ENCODE data around the gene CCDC116.
"Not testable (repeated sequence)": the region's sequence is repeated elsewhere in the genome, so short reads cannot be mapped to it uniquely, and the experiment has no call there.

The CCDC116 gene

GRCh38 chr22:21594865-21595452 lies 37.6 kb upstream of the CCDC116 start:
- H3K27ac ChIP-seq (ENCODE audit: low read depth, low read length) = no peak overlapping the region
- no peaks in the 10 kb centered on the region for H3K27me3 ChIP-seq (ENCODE audit: control insufficient read depth, insufficient read depth, low read length)
- no peak overlapping the region for H3K9ac ChIP-seq (ENCODE audit: low read length)
- H3K4me3 ChIP-seq (ENCODE audit: low read depth, low read length) = no peak overlapping the region
- peaks cover 54% of the 10 kb centered on the region for H3K36me3 ChIP-seq (ENCODE audit: control insufficient read depth, insufficient read depth, low read length)
- no peaks in the 10 kb centered on the region for H3K9me3 ChIP-seq (ENCODE audit: control insufficient read depth, insufficient read depth, low read depth, low read length)
- H3K4me1 ChIP-seq (ENCODE audit: control insufficient read depth, insufficient read depth, low read length) = peaks cover 3% of the 10 kb centered on the region; the same call in 1 of the 2 replicates

- H3K27me3 ChIP-seq (ENCODE audit: control insufficient read depth, insufficient read depth, low read length); H3K9me3 ChIP-seq (ENCODE audit: control insufficient read depth, insufficient read depth, low read depth, low read length); H3K27ac ChIP-seq (ENCODE audit: low read depth, low read length); H3K9ac ChIP-seq (ENCODE audit: low read length); H3K4me1 ChIP-seq (ENCODE audit: control insufficient read depth, insufficient read depth, low read length); H3K4me3 ChIP-seq (ENCODE audit: low read depth, low read length): not testable (repeated sequence)
- H3K36me3 ChIP-seq (ENCODE audit: control insufficient read depth, insufficient read depth, low read length) = peaks cover 49% of the 10 kb centered on the region
Observed at GRCh38 chr22:21596356-21597135, 36.0 kb upstream of the CCDC116 start.

- Histone ChIP-seq H3K4me1 (ENCODE audit: control insufficient read depth, insufficient read depth, low read length) (no peaks in the 10 kb centered on the region; the same call in 1 of the 2 replicates), H3K9me3 (ENCODE audit: control insufficient read depth, insufficient read depth, low read depth, low read length) (no peaks in the 10 kb centered on the region), H3K27ac (ENCODE audit: low read depth, low read length) (no peak overlapping the region), H3K9ac (ENCODE audit: low read length) (no peak overlapping the region), H3K27me3 (ENCODE audit: control insufficient read depth, insufficient read depth, low read length) (no peaks in the 10 kb centered on the region), H3K36me3 (ENCODE audit: control insufficient read depth, insufficient read depth, low read length) (peaks cover 43% of the 10 kb centered on the region), H3K4me3 (ENCODE audit: low read depth, low read length) (no peak overlapping the region)
Observed at GRCh38 chr22:21598302-21598701, 34.3 kb upstream of the CCDC116 start.

- no peaks in the 10 kb centered on the region for H3K9me3 ChIP-seq (ENCODE audit: control insufficient read depth, insufficient read depth, low read depth, low read length)
- H3K4me1 ChIP-seq (ENCODE audit: control insufficient read depth, insufficient read depth, low read length) = no peaks in the 10 kb centered on the region; the same call in 1 of the 2 replicates
- H3K27ac ChIP-seq (ENCODE audit: low read depth, low read length) = no peak overlapping the region
- H3K4me3 ChIP-seq (ENCODE audit: low read depth, low read length) = no peak overlapping the region
- no peaks in the 10 kb centered on the region for H3K27me3 ChIP-seq (ENCODE audit: control insufficient read depth, insufficient read depth, low read length)
- H3K36me3 ChIP-seq (ENCODE audit: control insufficient read depth, insufficient read depth, low read length) = peaks cover 33% of the 10 kb centered on the region
- no peak overlapping the region for H3K9ac ChIP-seq (ENCODE audit: low read length)
Observed at GRCh38 chr22:21599053-21599893, 33.3 kb upstream of the CCDC116 start.

- no peaks in the 10 kb centered on the region; the same call in 1 of the 2 replicates for H3K4me1 ChIP-seq (ENCODE audit: control insufficient read depth, insufficient read depth, low read length)
- H3K36me3 ChIP-seq (ENCODE audit: control insufficient read depth, insufficient read depth, low read length) = peaks cover 18% of the 10 kb centered on the region
- H3K27me3 ChIP-seq (ENCODE audit: control insufficient read depth, insufficient read depth, low read length) = no peaks in the 10 kb centered on the region
- no peak overlapping the region for H3K27ac ChIP-seq (ENCODE audit: low read depth, low read length)
- H3K9ac ChIP-seq (ENCODE audit: low read length) = no peak overlapping the region
- no peak overlapping the region for H3K4me3 ChIP-seq (ENCODE audit: low read depth, low read length)
- H3K9me3 ChIP-seq (ENCODE audit: control insufficient read depth, insufficient read depth, low read depth, low read length) = no peaks in the 10 kb centered on the region
Observed at GRCh38 chr22:21602579-21602978, 30.0 kb upstream of the CCDC116 start.

GRCh38 chr22:21603973-21604372 lies 28.6 kb upstream of the CCDC116 start:
- Histone ChIP-seq H3K4me1 (ENCODE audit: control insufficient read depth, insufficient read depth, low read length) (no peaks in the 10 kb centered on the region), H3K36me3 (ENCODE audit: control insufficient read depth, insufficient read depth, low read length) (peaks cover 18% of the 10 kb centered on the region), H3K27ac (ENCODE audit: low read depth, low read length) (no peak overlapping the region), H3K9me3 (ENCODE audit: control insufficient read depth, insufficient read depth, low read depth, low read length) (no peaks in the 10 kb centered on the region), H3K4me3 (ENCODE audit: low read depth, low read length) (no peak overlapping the region), H3K27me3 (ENCODE audit: control insufficient read depth, insufficient read depth, low read length) (no peaks in the 10 kb centered on the region), H3K9ac (ENCODE audit: low read length) (no peak overlapping the region)

GRCh38 chr22:21605887-21606564 lies 26.5 kb upstream of the CCDC116 start:
- no peak overlapping the region for H3K27ac ChIP-seq (ENCODE audit: low read depth, low read length)
- H3K36me3 ChIP-seq (ENCODE audit: control insufficient read depth, insufficient read depth, low read length) = peaks cover 29% of the 10 kb centered on the region
- H3K9ac ChIP-seq (ENCODE audit: low read length) = no peak overlapping the region
- H3K4me3 ChIP-seq (ENCODE audit: low read depth, low read length) = no peak overlapping the region
- no peaks in the 10 kb centered on the region for H3K27me3 ChIP-seq (ENCODE audit: control insufficient read depth, insufficient read depth, low read length)
- H3K4me1 ChIP-seq (ENCODE audit: control insufficient read depth, insufficient read depth, low read length) = no peaks in the 10 kb centered on the region
- no peaks in the 10 kb centered on the region for H3K9me3 ChIP-seq (ENCODE audit: control insufficient read depth, insufficient read depth, low read depth, low read length)

- H3K9me3 ChIP-seq (ENCODE audit: control insufficient read depth, insufficient read depth, low read depth, low read length) = no peaks in the 10 kb centered on the region
- H3K4me1 ChIP-seq (ENCODE audit: control insufficient read depth, insufficient read depth, low read length) = no peaks in the 10 kb centered on the region
- no peak overlapping the region for H3K27ac ChIP-seq (ENCODE audit: low read depth, low read length)
- no peak overlapping the region for H3K4me3 ChIP-seq (ENCODE audit: low read depth, low read length)
- H3K9ac ChIP-seq (ENCODE audit: low read length) = no peak overlapping the region
- no peaks in the 10 kb centered on the region for H3K27me3 ChIP-seq (ENCODE audit: control insufficient read depth, insufficient read depth, low read length)
- peaks cover 37% of the 10 kb centered on the region for H3K36me3 ChIP-seq (ENCODE audit: control insufficient read depth, insufficient read depth, low read length)
Observed at GRCh38 chr22:21606775-21607174, 25.8 kb upstream of the CCDC116 start.

GRCh38 chr22:21609556-21610157 lies 22.9 kb upstream of the CCDC116 start:
- H3K9ac ChIP-seq (ENCODE audit: low read length); H3K9me3 ChIP-seq (ENCODE audit: control insufficient read depth, insufficient read depth, low read depth, low read length); H3K4me1 ChIP-seq (ENCODE audit: control insufficient read depth, insufficient read depth, low read length); H3K27ac ChIP-seq (ENCODE audit: low read depth, low read length); H3K27me3 ChIP-seq (ENCODE audit: control insufficient read depth, insufficient read depth, low read length); H3K4me3 ChIP-seq (ENCODE audit: low read depth, low read length): not testable (repeated sequence)
- peaks cover 52% of the 10 kb centered on the region for H3K36me3 ChIP-seq (ENCODE audit: control insufficient read depth, insufficient read depth, low read length)

GRCh38 chr22:21611210-21611977 lies 21.2 kb upstream of the CCDC116 start:
- H3K9me3 ChIP-seq (ENCODE audit: control insufficient read depth, insufficient read depth, low read depth, low read length) = no peaks in the 10 kb centered on the region
- H3K4me3 ChIP-seq (ENCODE audit: low read depth, low read length) = no peak overlapping the region
- H3K36me3 ChIP-seq (ENCODE audit: control insufficient read depth, insufficient read depth, low read length) = peaks cover 53% of the 10 kb centered on the region
- H3K9ac ChIP-seq (ENCODE audit: low read length) = no peak overlapping the region
- no peaks in the 10 kb centered on the region for H3K27me3 ChIP-seq (ENCODE audit: control insufficient read depth, insufficient read depth, low read length)
- H3K4me1 ChIP-seq (ENCODE audit: control insufficient read depth, insufficient read depth, low read length) = no peaks in the 10 kb centered on the region
- no peak overlapping the region for H3K27ac ChIP-seq (ENCODE audit: low read depth, low read length)

All from HUES6 (cell line).